Peyer's patch (tissue), 4 donors: ENCODE data around the gene ULK1. TPM values are rescaled to one million over a fixed set of nuclear protein-coding genes. Genes with fewer than 3 reads are reported as not detected.

Source experiments
- DNase-seq, 3 donors: peaks; one replicate each; pipeline ENCODE4 v3.0.0-alpha.2; 2017 to 2019
- H3K27ac ChIP-seq, 4 donors: fragments of 200-600 bp; sonication (generic); one replicate each; pipeline ENCODE4 v1.5.1; 2016 to 2019
- H3K27me3 ChIP-seq, 2 donors: fragments of 200-600 bp; sonication (generic); one replicate each; pipeline ENCODE4 v1.5.1; 2019
- H3K36me3 ChIP-seq, 3 donors: fragments of 200-600 bp; sonication (generic); one replicate each; pipeline ENCODE4 v1.5.1; 2016 to 2019
- H3K4me1 ChIP-seq, 4 donors: fragments of 200-600 bp; sonication (generic); one replicate each; pipeline ENCODE4 v1.5.1; 2016 to 2019
- H3K4me3 ChIP-seq, 4 donors: fragments of 200-600 bp; sonication (generic); 1 replicate in 3 of 4; 2 replicates in 1 of 4; pipeline ENCODE4 v1.5.1; 2016 to 2019; ENCODE audit warnings: mild to moderate bottlenecking in 1 of 4
- H3K9me3 ChIP-seq, 4 donors: fragments of 200-600 bp; sonication (generic); one replicate each; pipeline ENCODE4 v1.5.1; 2016 to 2019; ENCODE audit warnings: mild to moderate bottlenecking in 1 of 4
- POLR2A ChIP-seq, 2 donors: fragments of 450-650 bp; IDR thresholded peaks; one replicate each; pipeline ENCODE4 v1.5.1; 2017; ENCODE audit warnings: antibody characterized with exemption in 2 of 2, mild to moderate bottlenecking in 2 of 2, moderate library complexity in 2 of 2
- total RNA-seq, 4 donors: library from RNA; depleted of rRNA; stranded (reverse); fragments of >200 nt; gene quantifications; one replicate each; pipeline ENCODE4 v1.1.0, GENCODE V29; 2016
- TF ChIP-seq, protein P1 (sequence below), 6 experiments: fragments of 450-650 bp in 4 of 6; fragments of 200-600 bp in 2 of 6; sonication (generic) in 1 of 6; IDR thresholded peaks; one replicate each; pipeline ENCODE4 v1.5.1; 2017 to 2019; ENCODE audit warnings: antibody characterized with exemption in 6 of 6, mild to moderate bottlenecking in 3 of 6, moderate library complexity in 1 of 6

Gene ULK1
- total RNA-seq, 4 donors from 2014 or later, result 25.2 to 54.1 (median 38.8) TPM

DNA sequence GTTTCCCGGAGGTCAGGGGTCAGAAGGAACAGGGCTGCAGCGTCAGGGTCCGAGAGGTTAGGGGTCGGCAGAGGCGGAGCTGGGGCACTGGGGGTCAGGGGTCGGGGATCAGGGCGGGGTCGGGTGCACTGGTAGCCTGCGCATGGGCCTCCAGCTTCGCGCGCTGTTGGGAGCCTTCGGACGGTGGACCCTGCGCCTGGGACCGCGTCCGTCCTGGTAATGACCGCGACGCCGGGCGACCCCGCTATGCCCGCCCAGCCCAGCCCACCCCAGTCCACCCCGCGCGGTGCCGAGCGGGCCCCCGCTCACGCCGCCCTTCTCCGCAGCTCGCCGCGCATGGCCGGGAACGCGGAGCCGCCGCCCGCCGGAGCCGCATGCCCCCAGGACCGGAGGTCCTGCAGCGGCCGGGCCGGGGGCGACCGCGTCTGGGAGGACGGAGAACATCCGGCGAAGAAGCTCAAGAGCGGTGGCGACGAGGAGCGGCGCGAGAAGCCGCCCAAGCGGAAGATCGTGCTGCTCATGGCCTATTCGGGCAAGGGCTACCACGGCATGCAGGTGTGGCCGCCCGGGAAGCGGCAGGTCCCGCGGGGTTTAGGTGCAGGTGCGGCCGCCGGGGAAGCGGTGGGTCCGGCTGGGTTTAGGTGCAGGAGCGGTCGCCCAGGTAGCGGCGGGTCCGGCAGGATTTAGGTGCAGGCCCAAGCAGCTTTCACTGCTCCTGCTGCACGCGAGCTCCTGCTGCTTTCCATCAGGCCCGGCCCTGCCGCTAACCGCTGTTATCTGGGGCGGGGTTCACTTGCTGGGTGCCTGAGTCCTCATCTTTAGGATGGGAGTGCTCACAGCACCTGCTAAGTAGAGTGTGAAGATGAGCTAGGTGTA lies 35.4 kb downstream of the ULK1 start:
- H3K27me3 ChIP-seq, result no peaks in the 10 kb centered on the region
- no peak for TF ChIP-seq POLR2A (IDR thresholded peaks at IDR 0.05)
- TF ChIP-seq, protein P1, sequence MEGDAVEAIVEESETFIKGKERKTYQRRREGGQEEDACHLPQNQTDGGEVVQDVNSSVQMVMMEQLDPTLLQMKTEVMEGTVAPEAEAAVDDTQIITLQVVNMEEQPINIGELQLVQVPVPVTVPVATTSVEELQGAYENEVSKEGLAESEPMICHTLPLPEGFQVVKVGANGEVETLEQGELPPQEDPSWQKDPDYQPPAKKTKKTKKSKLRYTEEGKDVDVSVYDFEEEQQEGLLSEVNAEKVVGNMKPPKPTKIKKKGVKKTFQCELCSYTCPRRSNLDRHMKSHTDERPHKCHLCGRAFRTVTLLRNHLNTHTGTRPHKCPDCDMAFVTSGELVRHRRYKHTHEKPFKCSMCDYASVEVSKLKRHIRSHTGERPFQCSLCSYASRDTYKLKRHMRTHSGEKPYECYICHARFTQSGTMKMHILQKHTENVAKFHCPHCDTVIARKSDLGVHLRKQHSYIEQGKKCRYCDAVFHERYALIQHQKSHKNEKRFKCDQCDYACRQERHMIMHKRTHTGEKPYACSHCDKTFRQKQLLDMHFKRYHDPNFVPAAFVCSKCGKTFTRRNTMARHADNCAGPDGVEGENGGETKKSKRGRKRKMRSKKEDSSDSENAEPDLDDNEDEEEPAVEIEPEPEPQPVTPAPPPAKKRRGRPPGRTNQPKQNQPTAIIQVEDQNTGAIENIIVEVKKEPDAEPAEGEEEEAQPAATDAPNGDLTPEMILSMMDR (IDR thresholded peaks at IDR 0.05), result no peak
- H3K9me3 ChIP-seq, result no peaks in the 10 kb centered on the region
- peak overlapping the region; percentile 80 to 98 (median 87) for H3K4me3 ChIP-seq
- peaks cover 0 to 30% (median 0%) of the 10 kb centered on the region in 3 donors for H3K36me3 ChIP-seq
- peak overlapping the region; percentile 42 to 97 (median 84) for H3K27ac ChIP-seq
- H3K4me1 ChIP-seq, result peaks cover 0 to 12% (median 5%) of the 10 kb centered on the region in 4 donors
- peak; percentile 37 to 70 (median 60) for DNase-seq

GRCh38 chr12:131930510-131930909 lies 36.1 kb downstream of the ULK1 start:
- TF ChIP-seq, protein P1 (IDR thresholded peaks at IDR 0.05), result no peak
- no peak for TF ChIP-seq POLR2A (IDR thresholded peaks at IDR 0.05)
- peak overlapping the region in 1 of 4 donors; percentile 97 for H3K27ac ChIP-seq
- peak overlapping the region; percentile 80 to 98 (median 87) for H3K4me3 ChIP-seq
- no peak for DNase-seq
- peaks cover 0 to 12% (median 5%) of the 10 kb centered on the region in 4 donors for H3K4me1 ChIP-seq
- H3K36me3 ChIP-seq, result peaks cover 0 to 37% (median 0%) of the 10 kb centered on the region in 3 donors
- H3K27me3 ChIP-seq, result no peaks in the 10 kb centered on the region
- H3K9me3 ChIP-seq, result no peaks in the 10 kb centered on the region

DNA sequence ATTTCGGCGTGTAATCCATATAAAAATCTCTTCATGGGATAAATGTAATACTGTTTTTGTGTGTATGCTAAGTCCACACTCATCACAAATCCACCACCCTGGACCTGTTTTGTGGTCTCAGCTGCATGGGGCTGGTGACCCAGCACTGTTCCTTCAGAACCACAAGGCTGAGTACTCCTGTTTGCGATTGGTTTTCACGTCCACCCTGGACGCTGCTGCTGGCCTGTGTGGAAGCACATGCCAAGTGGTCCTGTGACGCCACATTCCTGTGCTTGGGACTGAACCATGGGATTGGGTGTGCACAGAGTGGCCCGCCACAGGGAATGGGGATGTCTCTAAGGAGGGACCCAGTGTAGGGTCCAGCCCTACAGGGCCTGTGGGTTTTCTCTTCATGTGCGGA lies 39.0 kb downstream of the ULK1 start:
- no peak overlapping the region for H3K27ac ChIP-seq
- DNase-seq, result peak in 1 of 3 donors; percentile 30

GRCh38 chr12:131934535-131934934 lies 40.1 kb downstream of the ULK1 start:
- Histone ChIP-seq H3K4me1 (peaks cover 0 to 12% (median 5%) of the 10 kb centered on the region in 4 donors), H3K27ac (no peak overlapping the region), H3K36me3 (peaks cover 0 to 43% (median 0%) of the 10 kb centered on the region in 3 donors), H3K27me3 (no peaks in the 10 kb centered on the region), H3K4me3 (no peak overlapping the region), H3K9me3 (no peaks in the 10 kb centered on the region)
- TF ChIP-seq, protein P1 (IDR thresholded peaks at IDR 0.05), result no peak
- no peak for TF ChIP-seq POLR2A (IDR thresholded peaks at IDR 0.05)
- DNase-seq, result no peak

More for the DNA sequence above, 39.0 kb downstream of the ULK1 start:
- TF ChIP-seq, protein P1 (IDR thresholded peaks at IDR 0.05), result no peak
- Histone ChIP-seq H3K4me3 (no peak overlapping the region), H3K36me3 (peaks cover 0 to 43% (median 0%) of the 10 kb centered on the region in 3 donors), H3K4me1 (peaks cover 0 to 12% (median 5%) of the 10 kb centered on the region in 4 donors), H3K27me3 (no peaks in the 10 kb centered on the region), H3K9me3 (no peaks in the 10 kb centered on the region)

DNA sequence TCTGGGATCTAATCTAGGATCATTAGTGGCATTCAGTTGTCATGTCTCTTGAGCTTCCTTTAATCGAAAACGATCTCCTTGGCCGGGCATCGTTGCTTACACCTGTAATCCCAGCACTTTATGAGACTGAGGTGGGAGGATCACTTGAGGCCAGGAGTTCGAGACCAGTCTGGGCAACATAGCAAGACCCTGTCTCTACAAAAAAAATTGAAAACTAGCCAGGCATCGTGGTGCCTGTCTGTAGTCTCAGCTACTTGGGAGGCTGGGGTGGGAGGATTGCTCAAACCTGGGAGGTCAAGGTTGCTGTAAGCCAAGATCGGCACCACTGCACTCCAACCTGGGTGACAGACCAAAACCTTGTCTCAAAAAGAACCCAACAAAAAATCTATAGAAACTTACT lies 43.7 kb downstream of the ULK1 start:
- H3K4me3 ChIP-seq, result no peak overlapping the region
- H3K27ac ChIP-seq, result no peak overlapping the region
- H3K27me3 ChIP-seq, result no peaks in the 10 kb centered on the region
- peaks cover 0 to 45% (median 0%) of the 10 kb centered on the region in 3 donors for H3K36me3 ChIP-seq
- no peak for TF ChIP-seq POLR2A (IDR thresholded peaks at IDR 0.05)
- TF ChIP-seq, protein P1 (IDR thresholded peaks at IDR 0.05), result no peak
- H3K4me1 ChIP-seq, result no peaks in the 10 kb centered on the region
- peak in 1 of 3 donors; percentile 7 for DNase-seq
- no peaks in the 10 kb centered on the region for H3K9me3 ChIP-seq
